SK-N-MC (cell line): ENCODE data around the gene PTGR3.

Experiments used
- DNase-seq: peaks from one replicate; pipeline ENCODE4 v3.0.0-alpha.2; 2011; ENCODE audit warnings: low read depth, low spot score
- H3K27ac ChIP-seq: fragments of 200-600 bp; sonication (generic); 2 replicates; pipeline ENCODE4 v1.5.1; 2016; ENCODE audit warnings: mixed run types
- H3K36me3 ChIP-seq: fragments of 200-600 bp; sonication (generic); 2 replicates; pipeline ENCODE4 v1.6.1; 2017; ENCODE audit warnings: antibody characterized with exemption, low read length, mixed read lengths; ENCODE audit not compliant: insufficient read depth
- H3K4me3 ChIP-seq: fragments of 200-600 bp; sonication (generic); 2 replicates; pipeline ENCODE4 v1.5.1; 2016
- H3K9ac ChIP-seq: fragments of 200-600 bp; sonication (generic); 2 replicates; pipeline ENCODE4 v1.8.0; 2017; ENCODE audit warnings: mixed run types, mixed read lengths; ENCODE audit not compliant: insufficient read length
- H3K9me3 ChIP-seq: fragments of 200-600 bp; sonication (generic); 2 replicates; pipeline ENCODE4 v1.6.1; 2017; ENCODE audit warnings: low read depth, mild to moderate bottlenecking, antibody characterized with exemption, low read length, moderate library complexity, mixed read lengths
- EZH2 ChIP-seq: fragments of 200-600 bp; sonication (generic); IDR thresholded peaks from one replicate; pipeline ENCODE4 v1.6.1; 2017; ENCODE audit warnings: antibody characterized with exemption
- FOXP2 ChIP-seq: optimal IDR thresholded peaks from 2 replicates; pipeline ENCODE3; 2011; ENCODE audit warnings: mild to moderate bottlenecking, moderate library complexity; ENCODE audit not compliant: insufficient read depth; ENCODE audit errors: extremely low read length, control extremely low read depth
- POLR2AphosphoS5 ChIP-seq: IDR thresholded peaks from 2 replicates; pipeline ENCODE4 v1.6.1; 2012; ENCODE audit warnings: mild to moderate bottlenecking, low read depth, low read length, borderline replicate concordance

Gene PTGR3

GRCh38 chr18:75159238-75159518, 49.8 kb downstream of the PTGR3 start:
- Histone ChIP-seq H3K4me3 (no peak overlapping the region), H3K36me3 (no peaks in the 10 kb centered on the region), H3K27ac (no peak overlapping the region), H3K9ac (no peak overlapping the region), H3K9me3 (no peaks in the 10 kb centered on the region)
- no peak for TF ChIP-seq POLR2AphosphoS5
- TF ChIP-seq EZH2, result no peak
- no peak for TF ChIP-seq FOXP2
- DNase-seq, result no peak
